Aorta (tissue), 5 donors: Measurements from ENCODE around the gene USP2. TPM values are rescaled to one million over a fixed set of nuclear protein-coding genes. Genes with fewer than 3 reads are reported as not detected.

ENCODE experiments used
- ATAC-seq: fragments of 200-7000 bp; cut with Tn5 transposase; one replicate; pipeline ENCODE4 v1.9.1; 2022; ENCODE audit warnings: moderate library complexity; ENCODE audit not compliant: low FRiP score
- DNase-seq, 2 donors: peaks; one replicate each; pipeline ENCODE4 v3.0.0-alpha.2; 2020
- H3K27ac ChIP-seq, 2 donors: one replicate each; pipeline ENCODE4 v1.5.1; 2013; ENCODE audit warnings: low read length in 2 of 2, mild to moderate bottlenecking in 2 of 2, moderate library complexity in 2 of 2, control low read depth in 1 of 2, inconsistent platforms in 1 of 2, low read depth in 1 of 2
- H3K27me3 ChIP-seq, 2 donors: one replicate each; pipeline ENCODE4 v1.6.1; 2013; ENCODE audit warnings: control low read depth in 1 of 2, low read length in 1 of 2, mild to moderate bottlenecking in 1 of 2, moderate library complexity in 1 of 2; ENCODE audit not compliant: insufficient read depth in 2 of 2, control insufficient read depth in 1 of 2
- H3K36me3 ChIP-seq, 2 donors: one replicate each; pipeline ENCODE4 v1.6.1; 2013; ENCODE audit warnings: control low read depth in 1 of 2, low read length in 1 of 2, mild to moderate bottlenecking in 1 of 2; ENCODE audit not compliant: insufficient read depth in 2 of 2, control insufficient read depth in 1 of 2
- H3K4me1 ChIP-seq, 2 donors: one replicate each; pipeline ENCODE4 v1.6.1; 2013; ENCODE audit warnings: low read length in 2 of 2, control low read depth in 1 of 2, mild to moderate bottlenecking in 1 of 2, moderate library complexity in 1 of 2; ENCODE audit not compliant: insufficient read depth in 2 of 2, control insufficient read depth in 1 of 2
- H3K4me3 ChIP-seq, 2 donors: one replicate each; pipeline ENCODE4 v1.5.1; 2013; ENCODE audit warnings: low read length in 2 of 2, control low read depth in 1 of 2, mild to moderate bottlenecking in 1 of 2
- H3K9me3 ChIP-seq: one replicate; pipeline ENCODE4 v1.6.1; 2013; ENCODE audit warnings: mild to moderate bottlenecking, low read length; ENCODE audit not compliant: control insufficient read depth
- WGBS, 2 donors: extraction: QIAGEN DNeasy Blood & Tissue Kit; methylation state at CpG; one replicate each; pipeline ENCODE4 v1.1.7; 2013; 5-methylcytosine and 5-hydroxymethylcytosine counted together
- intact Hi-C, 2 donors: fragments of 100-400 bp; cut with DNase I; formaldehyde crosslinking; loops; one replicate each; pipeline versions ENCODE4 v1.14.2 to v1.15.0; 2022
- polyA plus RNA-seq, 2 donors: library from polyadenylated mRNA; stranded (reverse); fragments of 200-250 nt; gene quantifications; one replicate each; pipeline ENCODE4 v1.2.3, GENCODE V29; 2013
- total RNA-seq, 2 donors: library from RNA; stranded (reverse); fragmentation: NEBNext Ultra II Directional; extraction: Animal tissue kit (Norgen Biotek cat#: 25700); gene quantifications; one replicate each; pipeline ENCODE4 v1.2.1, GENCODE V29; 2021
- donor health status: healthy with polysubstance abuse.
- donor health status: Bipolar disorder and iron deficiency.
- donor health status: DM: no; HTN: no; CAD: no.
- donor health status: DM: no; HTN: no; CAD: no.
- donor health status: DM: yes; HTN: yes; CAD: no.

The USP2 gene
- total and polyA plus RNA-seq, 4 donors: 0.18 to 3.0 (median 1.9) TPM

- Histone ChIP-seq H3K36me3 (no peaks in the 10 kb centered on the region), H3K9me3 (no peaks in the 10 kb centered on the region), H3K27ac (no peak overlapping the region), H3K4me1 (no peaks in the 10 kb centered on the region), H3K4me3 (peak overlapping the region in 1 of 2 donors; percentile 10), H3K27me3 (no peaks in the 10 kb centered on the region)
- intact Hi-C loops: no loop called here
- WGBS, 2 donors: 1% methylated on average over 47 to 49 of the region's 49 CpGs
- ATAC-seq (peak; percentile 17), DNase-seq (peak in 1 of 2 donors; percentile 47)
Measured at GRCh38 chr11:119421941-119422808, 40.7 kb upstream of the USP2 start.

DNA sequence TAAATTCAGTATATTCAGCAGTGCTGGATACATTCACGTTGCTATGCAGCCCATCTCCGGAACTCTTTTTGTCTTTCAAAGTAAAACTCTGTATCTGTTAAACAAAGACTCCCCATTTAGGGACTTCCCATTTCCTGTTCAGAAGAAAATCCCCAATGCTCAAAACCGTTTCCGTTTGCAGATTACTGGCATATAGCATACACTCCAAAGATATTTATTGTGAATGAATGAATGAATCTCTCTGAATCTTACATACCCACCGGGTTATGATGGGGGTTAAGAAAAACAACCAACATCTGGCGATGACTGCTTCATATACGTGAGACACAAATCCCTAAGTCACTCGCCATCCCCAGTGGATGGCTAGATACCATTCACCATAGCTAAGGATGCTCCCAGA is 39.9 kb upstream of the USP2 start:
- ATAC-seq (no peak), DNase-seq (no peak)
- WGBS, 2 donors: 35% methylated on average over 8 of the region's 8 CpGs
- no peak overlapping the region for H3K27ac ChIP-seq
- no peak overlapping the region for H3K4me3 ChIP-seq
- intact Hi-C loops: no loop called here
- H3K4me1 ChIP-seq: no peaks in the 10 kb centered on the region
- H3K27me3 ChIP-seq: no peaks in the 10 kb centered on the region
- no peaks in the 10 kb centered on the region for H3K36me3 ChIP-seq
- no peaks in the 10 kb centered on the region for H3K9me3 ChIP-seq

- WGBS, 2 donors: 92 to 94% methylated on average over 8 of the region's 8 CpGs
- ATAC-seq (no peak), DNase-seq (no peak)
- Histone ChIP-seq H3K4me3 (no peak overlapping the region), H3K4me1 (no peaks in the 10 kb centered on the region), H3K27ac (no peak overlapping the region), H3K27me3 (no peaks in the 10 kb centered on the region), H3K36me3 (no peaks in the 10 kb centered on the region), H3K9me3 (no peaks in the 10 kb centered on the region)
- intact Hi-C loops: no loop called here
Measured at GRCh38 chr11:119420631-119421030, 39.1 kb upstream of the USP2 start.

DNA sequence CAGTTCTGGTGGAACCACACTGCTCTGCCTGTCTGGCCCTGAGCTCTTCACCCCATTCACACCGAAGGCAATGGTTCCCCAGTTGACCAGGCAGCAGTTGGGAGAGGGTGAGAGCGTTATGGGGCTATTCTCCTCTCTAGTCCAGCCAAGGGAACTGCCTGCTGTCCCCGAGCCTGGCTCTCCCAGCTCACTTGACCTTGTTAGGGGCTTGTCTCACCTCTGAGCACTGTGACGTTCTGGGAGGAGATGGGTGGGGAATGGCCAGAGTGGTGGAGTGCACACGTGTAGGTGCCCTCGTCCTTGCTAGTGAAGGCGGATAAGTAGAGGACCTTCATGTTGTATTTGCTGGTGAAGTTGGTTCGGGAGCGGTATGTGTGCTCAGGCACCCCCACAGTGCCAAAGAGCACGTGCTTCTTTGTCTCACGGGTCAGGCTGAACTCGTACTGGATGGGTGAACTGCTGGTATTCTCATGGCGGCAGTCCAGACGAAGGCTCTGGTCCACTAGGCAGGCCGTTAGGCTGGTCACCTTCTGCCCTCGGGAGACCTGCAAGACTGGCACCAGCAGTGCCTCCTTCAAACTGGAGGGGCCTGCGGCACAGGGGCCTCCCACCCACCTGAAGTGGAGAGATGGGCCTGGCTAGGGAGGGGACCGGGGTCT is 38.5 kb upstream of the USP2 start:
- no peak for DNase-seq
- Histone ChIP-seq H3K27me3 (no peaks in the 10 kb centered on the region), H3K27ac (no peak overlapping the region), H3K36me3 (no peaks in the 10 kb centered on the region), H3K9me3 (no peaks in the 10 kb centered on the region), H3K4me1 (no peaks in the 10 kb centered on the region), H3K4me3 (no peak overlapping the region)
- intact Hi-C loops: no loop called here
- 93 to 97% methylated on average over 15 to 18 of the region's 18 CpGs for WGBS, 2 donors
- no peak for ATAC-seq

DNA sequence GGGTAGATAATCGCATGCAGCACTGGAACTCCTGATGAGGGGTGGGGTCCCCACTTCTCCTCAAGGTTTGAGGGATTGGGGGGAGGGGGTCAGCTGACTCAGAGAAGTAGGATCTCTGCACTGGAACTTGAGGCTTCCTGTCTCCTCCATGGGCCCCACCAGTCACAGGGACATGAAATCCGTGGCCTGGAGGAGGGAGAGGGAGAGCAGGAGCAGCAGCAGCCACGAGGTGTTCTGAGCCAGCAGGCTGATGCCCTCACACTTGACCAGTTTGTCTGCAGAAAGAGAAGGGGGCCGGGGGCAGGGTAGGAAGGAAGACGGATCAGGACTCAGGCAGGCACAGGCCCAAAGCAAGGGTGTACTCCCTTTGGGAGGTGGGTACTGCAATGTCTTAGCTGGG is 37.8 kb upstream of the USP2 start:
- Histone ChIP-seq H3K27ac (no peak overlapping the region), H3K36me3 (no peaks in the 10 kb centered on the region), H3K4me3 (no peak overlapping the region), H3K4me1 (no peaks in the 10 kb centered on the region), H3K9me3 (no peaks in the 10 kb centered on the region), H3K27me3 (no peaks in the 10 kb centered on the region)
- intact Hi-C loops: no loop called here
- WGBS, 2 donors: 95 to 97% methylated on average over 5 of the region's 5 CpGs
- DNase-seq (no peak), ATAC-seq (no peak)

GRCh38 chr11:119418759-119419158 is 37.3 kb upstream of the USP2 start:
- no peak for ATAC-seq
- H3K4me1 ChIP-seq: no peaks in the 10 kb centered on the region
- DNase-seq: no peak
- H3K4me3 ChIP-seq: no peak overlapping the region
- H3K27me3 ChIP-seq: no peaks in the 10 kb centered on the region
- no peaks in the 10 kb centered on the region for H3K9me3 ChIP-seq
- intact Hi-C loops: no loop called here
- H3K36me3 ChIP-seq: no peaks in the 10 kb centered on the region
- WGBS, 2 donors: 94 to 97% methylated on average over 4 of the region's 4 CpGs
- no peak overlapping the region for H3K27ac ChIP-seq

DNA sequence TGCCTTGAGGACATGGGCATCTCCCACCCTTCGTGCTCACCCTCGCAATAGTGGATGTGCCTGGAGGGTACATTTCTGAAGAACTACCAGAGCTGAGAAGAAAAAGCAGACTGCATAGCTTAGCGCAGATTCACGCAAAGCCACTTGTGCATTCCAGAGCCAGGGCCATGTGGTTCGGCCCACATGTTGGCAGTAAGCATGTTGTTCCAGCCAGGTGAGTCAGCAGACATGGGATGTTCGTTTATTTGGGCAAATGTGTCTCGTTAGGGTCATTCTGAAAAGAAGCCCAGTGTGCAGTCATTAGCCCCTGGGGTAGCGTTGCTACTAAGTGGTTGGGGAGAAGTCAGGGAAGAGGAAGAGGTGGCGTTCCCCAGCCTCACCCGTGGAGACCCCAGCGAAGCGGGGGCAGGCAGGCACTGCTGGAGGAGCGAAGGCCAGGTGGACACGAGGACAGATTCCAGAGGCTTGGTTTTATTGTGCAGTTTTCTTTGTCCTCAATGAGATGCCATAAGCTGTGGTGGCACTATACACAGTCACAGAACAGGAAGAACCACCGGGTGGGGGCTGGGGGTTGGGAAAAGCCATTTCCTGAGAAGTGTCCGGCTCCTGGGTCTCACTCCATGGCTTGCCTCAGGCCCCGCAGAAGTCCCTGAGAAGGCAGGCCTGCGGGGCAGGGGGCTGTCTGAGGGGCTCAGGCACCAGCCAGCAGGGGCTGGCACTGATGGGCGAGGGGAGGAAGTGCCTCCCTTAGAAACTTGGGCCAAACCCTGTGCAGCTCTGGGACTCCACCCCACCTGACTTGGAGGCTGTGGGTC is 36.4 kb upstream of the USP2 start:
- WGBS, 2 donors: 54 to 55% methylated on average over 19 of the region's 19 CpGs
- H3K9me3 ChIP-seq: no peaks in the 10 kb centered on the region
- ATAC-seq: no peak
- DNase-seq: peak in 1 of 2 donors; percentile 77
- H3K4me1 ChIP-seq: no peaks in the 10 kb centered on the region
- peak overlapping the region in 1 of 2 donors; percentile 56 for H3K27ac ChIP-seq
- H3K36me3 ChIP-seq: no peaks in the 10 kb centered on the region
- intact Hi-C loops: no loop called here
- no peaks in the 10 kb centered on the region for H3K27me3 ChIP-seq
- H3K4me3 ChIP-seq: no peak overlapping the region

GRCh38 chr11:119416606-119417580 is 35.4 kb upstream of the USP2 start:
- Histone ChIP-seq H3K27ac (peak overlapping the region in 1 of 2 donors; percentile 56), H3K9me3 (no peaks in the 10 kb centered on the region), H3K4me3 (no peak overlapping the region), H3K4me1 (no peaks in the 10 kb centered on the region), H3K36me3 (no peaks in the 10 kb centered on the region), H3K27me3 (no peaks in the 10 kb centered on the region)
- ATAC-seq (no peak), DNase-seq (peak in 1 of 2 donors; percentile 72)
- intact Hi-C loops: no loop called here
- 73 to 75% methylated on average over 16 of the region's 16 CpGs for WGBS, 2 donors
